IMR-90 (cell line): ENCODE data around the gene ZCCHC7.

ENCODE experiments used
- BHLHE40 ChIP-seq: fragments of 150-350 bp; IDR thresholded peaks from 2 replicates; pipeline ENCODE4 v1.6.1; 2016; ENCODE audit warnings: mild to moderate bottlenecking, low read depth, low read length
- RCOR1 ChIP-seq: IDR thresholded peaks from 2 replicates; pipeline ENCODE4 v1.6.1; 2012; ENCODE audit warnings: mild to moderate bottlenecking, low read length, improper control_type of control experiment; ENCODE audit not compliant: insufficient replicate concordance

DNA sequence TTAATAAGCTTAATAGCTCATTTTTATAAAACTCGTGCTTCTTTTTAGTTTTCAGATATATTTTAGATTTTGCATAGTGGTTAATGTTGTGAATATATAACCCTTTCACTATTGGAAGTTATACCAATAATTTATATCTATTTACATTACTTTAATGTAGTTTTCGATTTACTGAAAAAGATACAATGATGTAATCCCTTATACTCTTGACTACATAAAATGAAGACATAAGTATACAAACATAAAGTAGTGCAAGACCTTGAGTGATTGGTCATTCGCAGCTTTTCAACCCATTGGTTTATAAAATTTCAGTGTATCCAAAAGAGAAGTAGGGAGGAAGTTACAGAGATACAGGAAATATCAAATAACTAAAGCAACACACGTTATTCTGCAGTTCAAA lies 217.8 kb downstream of the ZCCHC7 start:
- no peak for TF ChIP-seq BHLHE40
- TF ChIP-seq RCOR1 = no peak
